Stimulated activated CD4-positive, alpha-beta T cell treated with anti-CD3 and anti-CD28 coated beads, Interleukin-2, amount 100 ng/mL, for 48 hours (primary cell): Measurements from ENCODE around the gene GPR173.

Source experiments
- DNase-seq, 2 donors: peaks; one replicate each; pipeline ENCODE4 v3.0.0-alpha.2; 2020

GPR173 gene, protein sequence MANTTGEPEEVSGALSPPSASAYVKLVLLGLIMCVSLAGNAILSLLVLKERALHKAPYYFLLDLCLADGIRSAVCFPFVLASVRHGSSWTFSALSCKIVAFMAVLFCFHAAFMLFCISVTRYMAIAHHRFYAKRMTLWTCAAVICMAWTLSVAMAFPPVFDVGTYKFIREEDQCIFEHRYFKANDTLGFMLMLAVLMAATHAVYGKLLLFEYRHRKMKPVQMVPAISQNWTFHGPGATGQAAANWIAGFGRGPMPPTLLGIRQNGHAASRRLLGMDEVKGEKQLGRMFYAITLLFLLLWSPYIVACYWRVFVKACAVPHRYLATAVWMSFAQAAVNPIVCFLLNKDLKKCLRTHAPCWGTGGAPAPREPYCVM

DNA sequence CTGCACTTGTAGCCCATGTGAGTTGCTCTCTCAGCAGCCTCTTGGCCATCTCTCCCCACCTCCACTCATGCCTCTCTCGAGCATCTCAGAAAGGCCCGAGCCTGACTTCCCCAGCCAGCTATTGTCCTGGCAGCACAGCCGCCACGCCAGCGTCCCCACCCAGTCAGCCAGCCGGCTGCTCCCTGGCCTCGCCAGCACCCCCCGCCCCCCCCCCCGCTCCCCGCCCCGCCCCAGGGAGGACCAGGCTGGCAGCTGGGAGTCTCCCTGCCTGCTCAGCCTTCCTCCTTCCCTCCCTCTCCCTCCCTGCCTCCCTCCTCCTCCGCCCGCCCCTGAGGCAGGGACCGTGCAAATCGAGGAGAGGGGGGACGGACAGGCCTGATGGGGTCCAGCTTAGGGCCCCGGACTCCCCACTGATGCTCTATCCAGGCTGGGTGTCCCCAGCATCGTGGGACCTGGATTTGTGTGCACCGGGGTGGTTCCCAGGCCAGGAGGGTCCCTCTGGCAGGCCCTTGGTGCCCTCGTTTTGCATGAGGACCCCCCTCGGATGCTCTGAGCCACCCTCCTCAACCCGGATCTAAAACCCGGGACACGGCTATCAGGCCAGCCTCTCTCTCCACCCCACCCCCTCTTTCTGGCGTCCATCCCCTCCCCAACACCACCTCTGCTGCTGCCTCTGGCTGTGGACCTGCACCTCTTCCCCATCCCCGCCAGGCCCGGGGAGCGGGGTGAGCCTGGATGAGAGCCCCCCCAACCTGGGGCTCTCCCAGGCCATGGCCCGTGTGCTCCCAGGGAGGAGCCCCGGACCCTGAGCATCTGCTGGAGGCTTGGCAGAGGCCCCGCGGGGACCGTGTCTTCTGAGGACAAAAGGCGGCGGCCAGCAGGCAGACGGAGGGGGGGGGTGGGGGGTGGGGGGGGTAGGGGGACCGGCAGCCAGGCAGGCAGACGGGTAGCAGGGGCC, at the start of gene GPR173:
GPR173 (plus strand) TSS at position 621 of the 958 bp plus-strand sequence. CDS start 27,833 bp downstream, outside the sequence.
- no peak for DNase-seq

DNA sequence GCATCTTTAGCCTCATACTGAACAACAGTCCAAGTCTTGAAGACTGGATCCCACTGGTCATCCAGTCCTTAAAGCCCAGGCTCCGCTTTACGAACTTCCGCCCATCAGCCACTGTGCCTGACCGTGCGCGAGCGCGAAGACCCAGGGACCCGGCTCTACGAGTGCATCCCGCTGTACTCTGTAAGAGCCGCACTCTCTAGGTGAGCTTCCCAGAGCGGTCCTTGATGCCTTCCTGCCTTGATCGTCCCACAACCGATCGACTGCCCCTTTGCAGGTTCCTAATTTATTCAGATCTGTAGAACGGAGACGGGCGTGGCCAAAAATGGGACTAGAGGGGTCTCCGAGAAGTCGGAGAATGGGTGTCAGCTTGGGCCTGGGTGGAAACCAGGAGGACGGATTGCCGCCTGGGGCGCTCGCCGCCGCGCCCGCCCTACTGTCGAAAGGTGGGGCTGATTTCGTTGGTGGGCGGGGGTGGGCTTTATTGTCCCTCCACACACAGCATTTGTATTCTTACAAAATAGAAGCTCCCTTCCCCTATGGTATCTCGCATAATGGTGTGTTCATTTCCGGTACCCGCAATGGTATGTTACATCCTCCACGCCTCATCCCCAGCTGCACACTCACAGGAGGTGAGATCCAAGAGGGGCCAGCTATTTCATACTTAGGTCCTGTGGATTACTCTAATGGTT, 48.0 kb upstream of the GPR173 start:
- no peak for DNase-seq

DNA sequence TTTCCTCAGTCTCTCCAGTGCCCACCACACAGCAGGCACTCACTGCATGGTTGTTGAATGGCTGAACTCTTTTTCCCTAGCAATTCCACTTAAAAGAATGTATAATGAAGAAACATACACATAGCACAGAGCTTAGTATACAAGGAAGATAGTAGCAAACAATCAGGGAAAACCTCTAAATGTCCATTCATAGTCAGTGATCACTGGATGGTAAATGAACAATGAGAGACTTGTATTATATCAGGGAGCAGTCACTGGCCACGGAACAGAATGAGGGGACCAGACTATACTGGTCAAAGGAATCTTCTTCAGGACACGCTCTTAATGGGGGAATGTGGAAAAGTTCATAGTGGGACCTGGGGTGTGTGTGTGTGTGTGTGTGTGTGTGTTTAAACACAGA, 46.6 kb upstream of the GPR173 start:
- DNase-seq, result no peak

DNA sequence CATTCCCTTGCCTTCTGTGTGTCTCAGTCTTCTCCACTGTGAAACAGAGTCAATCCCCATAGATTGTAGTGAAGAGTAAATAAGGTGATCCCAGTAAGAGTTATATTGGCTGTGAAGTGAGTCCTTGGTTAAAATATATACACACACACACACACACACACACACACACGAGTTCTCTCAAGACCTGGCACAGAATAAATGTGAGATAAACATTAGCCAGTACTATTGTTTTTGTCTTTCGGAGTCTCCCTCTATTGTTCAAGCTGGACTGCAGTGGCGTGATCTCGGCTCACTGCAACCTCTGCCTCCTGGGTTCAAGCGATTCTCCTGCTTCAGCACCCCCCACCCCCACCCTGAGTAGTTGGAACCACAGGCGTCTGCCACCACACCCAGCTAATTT, 45.5 kb upstream of the GPR173 start:
- no peak for DNase-seq

DNA sequence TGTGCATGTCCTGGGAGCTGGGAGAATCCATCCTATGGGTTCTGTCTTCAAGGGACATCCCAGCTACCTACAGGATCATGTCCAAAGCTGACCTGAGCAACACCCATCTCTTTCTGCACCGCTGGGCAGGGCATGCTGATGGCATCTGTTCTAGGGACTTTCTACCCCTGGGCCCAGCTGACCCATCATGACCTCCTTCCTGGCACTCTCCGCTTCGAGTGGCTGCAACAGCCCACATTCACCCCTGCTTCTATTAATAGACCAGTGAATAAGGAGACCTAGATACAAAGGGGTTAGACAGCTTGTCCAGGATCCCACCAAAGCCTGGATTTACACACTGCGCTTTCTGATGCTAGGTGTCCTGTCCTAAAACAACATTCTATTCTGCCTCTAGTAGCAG, 44.6 kb upstream of the GPR173 start:
- DNase-seq, result no peak

DNA sequence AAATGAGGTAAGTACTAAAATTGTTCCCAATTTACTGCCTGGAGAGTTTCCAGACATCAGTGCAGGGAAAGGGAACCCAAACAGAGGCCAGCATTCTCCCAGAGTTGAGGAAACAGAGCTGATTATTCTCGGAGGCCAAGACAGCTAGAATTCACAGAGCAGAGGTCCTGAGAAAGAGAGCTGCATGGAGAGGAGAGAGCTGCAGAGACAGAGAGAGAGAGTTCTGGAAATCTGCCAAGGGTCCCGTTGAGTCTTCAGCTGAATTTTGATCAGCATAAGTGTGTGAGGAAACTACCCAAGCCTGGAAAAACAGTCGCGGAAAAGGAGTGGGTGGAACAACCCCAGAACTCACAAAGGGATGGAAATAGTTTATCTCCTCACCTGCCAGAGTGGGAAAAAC, 43.8 kb upstream of the GPR173 start:
- DNase-seq, result no peak

DNA sequence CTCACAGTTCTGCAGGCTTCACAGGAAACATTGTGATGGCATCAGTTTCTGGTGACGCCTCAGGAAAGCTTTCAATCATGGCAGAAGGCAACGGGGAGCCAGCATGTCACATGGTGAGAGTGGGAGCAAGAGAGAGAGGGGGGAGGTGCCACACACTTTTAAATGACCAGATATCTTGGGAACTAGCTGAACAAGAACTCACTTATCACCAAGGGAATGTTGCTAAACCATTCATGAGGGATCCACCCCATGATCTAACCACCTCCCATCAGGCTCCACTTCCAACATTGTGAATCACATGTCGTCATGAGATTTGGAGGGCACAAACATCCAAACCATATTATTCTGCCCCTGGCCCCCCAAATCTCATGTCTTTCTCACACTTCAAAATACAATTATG, 43.3 kb upstream of the GPR173 start:
- DNase-seq, result no peak

DNA sequence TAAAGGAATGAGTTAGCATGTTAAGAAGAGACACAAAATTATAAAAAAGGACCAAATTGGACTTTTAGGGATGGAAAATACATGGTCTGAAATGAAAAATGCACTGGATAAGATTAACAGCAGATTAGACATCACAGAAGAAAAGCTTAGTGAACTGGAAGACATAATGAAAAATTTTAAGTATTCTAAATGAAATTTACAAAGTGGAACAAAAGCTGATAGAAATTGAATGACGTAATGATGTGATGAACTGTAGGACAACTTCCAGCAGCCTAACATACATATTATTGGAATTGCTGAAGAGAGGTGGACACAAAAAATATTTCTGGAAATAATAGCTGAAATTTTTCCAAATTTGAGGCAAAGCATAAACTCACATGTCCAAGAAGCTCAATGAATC, 39.6 kb upstream of the GPR173 start:
- DNase-seq, result no peak

- DNase-seq, result no peak
Observed at GRCh38 chrX:53013291-53013690, 35.3 kb upstream of the GPR173 start.

GRCh38 chrX:53018627-53019026, 30.0 kb upstream of the GPR173 start:
- no peak for DNase-seq

- DNase-seq, result no peak
Observed at GRCh38 chrX:53022381-53022780, 26.2 kb upstream of the GPR173 start.

DNA sequence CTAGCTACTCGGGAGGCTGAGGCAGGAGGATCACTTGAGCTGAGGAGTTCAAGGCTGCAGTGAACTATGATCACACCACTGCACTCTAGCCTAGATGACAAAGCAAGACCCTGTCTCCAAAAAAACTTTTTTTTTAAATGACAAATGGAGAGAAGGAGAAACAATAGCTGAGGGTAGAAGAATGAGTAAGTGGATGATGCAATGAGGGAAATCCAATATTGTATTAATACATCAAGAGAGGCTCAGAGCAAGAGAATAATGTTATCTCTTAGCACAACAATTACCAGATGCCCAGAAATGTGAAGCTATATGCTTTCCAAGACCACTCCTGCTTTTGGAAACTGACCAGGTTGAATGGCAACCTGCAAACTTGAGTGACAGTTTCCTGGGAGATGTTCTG, 19.9 kb upstream of the GPR173 start:
- DNase-seq, result no peak

GRCh38 chrX:53031380-53031779, 17.2 kb upstream of the GPR173 start:
- DNase-seq, result no peak

DNA sequence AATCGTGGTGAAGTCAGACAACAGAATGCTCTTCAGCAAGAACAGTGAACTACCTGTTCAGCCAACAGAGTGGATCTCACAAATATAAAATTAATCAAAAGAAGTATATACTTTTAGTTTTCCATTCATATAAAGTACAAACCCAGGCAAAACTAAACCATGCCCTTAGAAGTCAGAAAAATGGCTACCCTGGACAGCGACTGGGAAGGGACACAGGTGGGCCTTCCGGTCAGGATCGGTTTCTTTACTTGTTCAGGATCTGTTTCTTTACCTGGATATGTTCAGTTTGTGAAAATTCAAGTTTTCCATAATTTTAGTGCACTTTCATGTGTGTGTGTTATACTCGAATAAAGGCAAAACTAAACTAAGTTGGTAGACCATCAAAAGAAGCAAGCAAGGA, 12.4 kb upstream of the GPR173 start:
- no peak for DNase-seq

GRCh38 chrX:53039236-53039635, 9.4 kb upstream of the GPR173 start:
- no peak for DNase-seq

DNA sequence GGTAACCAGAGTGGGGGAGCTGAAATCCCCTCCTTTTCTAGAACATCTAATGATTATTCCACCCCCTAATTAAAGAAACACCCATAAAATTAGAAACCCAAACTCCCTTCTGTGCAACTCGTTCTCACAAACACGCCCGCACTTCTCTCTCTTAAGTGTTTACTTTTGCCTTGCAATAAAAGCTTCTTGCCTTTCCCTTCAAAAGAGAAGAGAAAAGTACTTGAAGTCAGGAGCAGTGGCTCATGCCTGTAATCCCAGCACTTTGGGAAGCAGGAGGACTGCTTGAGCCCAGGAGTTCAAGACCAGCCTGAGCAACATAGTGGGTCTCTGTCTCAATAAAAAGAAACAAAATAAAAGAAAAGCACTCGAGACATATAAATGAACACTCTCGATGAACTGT, 3.6 kb upstream of the GPR173 start:
- no peak for DNase-seq

DNA sequence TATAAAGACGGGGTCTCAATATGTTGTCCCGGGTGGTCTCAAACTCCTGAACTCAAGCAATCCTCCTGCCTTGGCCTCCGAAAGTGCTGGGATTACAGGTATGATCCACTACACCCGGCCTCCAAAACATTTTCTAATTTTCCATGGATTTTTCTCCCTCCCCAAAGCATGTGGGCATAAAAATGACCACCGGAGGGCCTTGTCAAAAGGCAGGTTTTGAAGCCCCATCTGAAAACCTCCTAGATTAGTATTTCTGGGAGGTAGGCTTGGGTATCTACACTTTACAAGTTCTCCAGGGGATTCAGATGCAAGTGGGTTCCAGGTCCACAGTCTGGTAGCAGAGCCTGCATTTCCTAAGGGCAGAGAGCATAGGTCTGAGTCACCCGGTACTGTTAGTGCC, 1.4 kb upstream of the GPR173 start:
- no peak for DNase-seq

DNA sequence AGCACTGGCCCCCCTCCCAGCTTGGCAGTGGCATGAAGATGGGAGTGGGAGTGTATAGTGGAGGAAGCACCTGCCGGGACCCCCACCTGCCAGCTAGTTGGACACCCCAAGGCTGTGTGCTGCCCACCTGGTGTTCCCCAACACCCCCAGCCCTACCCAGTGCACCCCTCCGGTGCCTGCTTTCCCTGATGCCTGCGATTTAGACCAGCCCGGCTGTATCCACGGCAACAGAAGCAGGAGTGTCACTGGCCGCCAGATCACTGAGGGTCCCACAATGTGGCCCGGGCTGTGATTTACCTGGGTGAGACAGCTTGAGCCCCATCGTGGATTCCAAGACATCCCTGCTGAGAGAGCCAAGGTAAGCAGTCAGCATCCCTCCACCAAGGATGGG, 533 bp downstream of the GPR173 start:
- no peak for DNase-seq

GRCh38 chrX:53050841-53051240, 2.3 kb downstream of the GPR173 start:
- no peak for DNase-seq

- no peak for DNase-seq
Observed at GRCh38 chrX:53055244-53055849, 6.8 kb downstream of the GPR173 start.

- DNase-seq, result no peak
Observed at GRCh38 chrX:53056292-53056691, 7.7 kb downstream of the GPR173 start.

GRCh38 chrX:53065104-53065503, 16.5 kb downstream of the GPR173 start:
- DNase-seq, result no peak

DNA sequence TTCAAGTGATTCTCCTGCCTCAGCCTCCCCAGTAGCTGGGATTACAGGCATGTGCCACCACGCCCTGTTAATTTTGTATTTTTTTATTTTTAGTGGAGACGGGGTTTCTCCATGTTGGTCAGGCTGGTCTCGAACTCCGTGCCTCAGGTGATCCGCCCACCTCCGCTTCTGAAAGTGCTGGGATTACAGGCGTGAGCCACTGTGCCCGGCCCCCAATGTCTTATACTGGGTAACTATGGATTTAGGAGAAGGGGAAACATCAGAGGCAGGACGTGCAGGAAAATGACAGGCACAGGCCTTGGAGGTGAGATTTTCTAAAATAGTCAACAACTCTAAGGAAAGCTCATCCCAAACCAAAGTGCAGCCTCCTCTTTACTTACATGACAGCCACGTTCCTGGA, 22.5 kb downstream of the GPR173 start:
- DNase-seq, result no peak
